ENCODE measurements around the gene BEND6.

DNA sequence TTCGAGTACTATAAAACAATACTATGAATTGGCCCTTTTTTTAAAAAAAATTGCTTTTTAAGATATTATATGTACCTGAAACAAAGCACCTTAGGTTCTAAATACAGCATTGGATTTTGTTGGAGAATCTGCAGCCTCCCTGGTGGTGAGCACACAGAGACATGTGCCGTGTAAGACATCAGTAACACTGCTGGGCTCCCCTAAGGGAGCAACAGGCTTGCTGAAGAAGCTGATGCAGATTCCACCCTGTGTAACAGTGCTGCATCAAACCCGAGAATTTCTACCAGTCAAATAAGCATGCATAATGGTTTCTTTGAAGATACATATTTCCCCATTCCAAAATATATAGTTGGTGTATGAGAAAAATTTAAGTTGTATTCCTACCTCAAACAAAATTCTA, 108.9 kb downstream of the BEND6 start:
- TF ChIP-seq, protein P1, sequence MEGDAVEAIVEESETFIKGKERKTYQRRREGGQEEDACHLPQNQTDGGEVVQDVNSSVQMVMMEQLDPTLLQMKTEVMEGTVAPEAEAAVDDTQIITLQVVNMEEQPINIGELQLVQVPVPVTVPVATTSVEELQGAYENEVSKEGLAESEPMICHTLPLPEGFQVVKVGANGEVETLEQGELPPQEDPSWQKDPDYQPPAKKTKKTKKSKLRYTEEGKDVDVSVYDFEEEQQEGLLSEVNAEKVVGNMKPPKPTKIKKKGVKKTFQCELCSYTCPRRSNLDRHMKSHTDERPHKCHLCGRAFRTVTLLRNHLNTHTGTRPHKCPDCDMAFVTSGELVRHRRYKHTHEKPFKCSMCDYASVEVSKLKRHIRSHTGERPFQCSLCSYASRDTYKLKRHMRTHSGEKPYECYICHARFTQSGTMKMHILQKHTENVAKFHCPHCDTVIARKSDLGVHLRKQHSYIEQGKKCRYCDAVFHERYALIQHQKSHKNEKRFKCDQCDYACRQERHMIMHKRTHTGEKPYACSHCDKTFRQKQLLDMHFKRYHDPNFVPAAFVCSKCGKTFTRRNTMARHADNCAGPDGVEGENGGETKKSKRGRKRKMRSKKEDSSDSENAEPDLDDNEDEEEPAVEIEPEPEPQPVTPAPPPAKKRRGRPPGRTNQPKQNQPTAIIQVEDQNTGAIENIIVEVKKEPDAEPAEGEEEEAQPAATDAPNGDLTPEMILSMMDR (IDR thresholded peaks at IDR 0.05) = no peak
- TF ChIP-seq POLR2A (IDR thresholded peaks at IDR 0.05) (no peak), POLR2AphosphoS5 (IDR thresholded peaks at IDR 0.05) (no peak)

Measured in stomach (tissue), 4 donors.